ENCODE data around the gene UQCR10.

- no peak for TF ChIP-seq GATA3 (IDR thresholded peaks at IDR 0.05; ENCODE audit: low read depth, low read length)
- TF ChIP-seq GATA2 (IDR thresholded peaks at IDR 0.05; ENCODE audit: low read depth, low read length): no peak
Measured at GRCh38 chr22:29814003-29814402, 46.8 kb downstream of the UQCR10 start.
